NCI-H1436 (cell line): ENCODE measurements around the gene GRIK2.
"Not testable (repeated sequence)": the region's sequence is repeated elsewhere in the genome, so short reads cannot be mapped to it uniquely, and the experiment has no call there.

Experiments
- DNase-seq: peaks from one replicate; lab custom pipeline; 2025; lab: John Stamatoyannopoulos, UW

The GRIK2 gene

DNA sequence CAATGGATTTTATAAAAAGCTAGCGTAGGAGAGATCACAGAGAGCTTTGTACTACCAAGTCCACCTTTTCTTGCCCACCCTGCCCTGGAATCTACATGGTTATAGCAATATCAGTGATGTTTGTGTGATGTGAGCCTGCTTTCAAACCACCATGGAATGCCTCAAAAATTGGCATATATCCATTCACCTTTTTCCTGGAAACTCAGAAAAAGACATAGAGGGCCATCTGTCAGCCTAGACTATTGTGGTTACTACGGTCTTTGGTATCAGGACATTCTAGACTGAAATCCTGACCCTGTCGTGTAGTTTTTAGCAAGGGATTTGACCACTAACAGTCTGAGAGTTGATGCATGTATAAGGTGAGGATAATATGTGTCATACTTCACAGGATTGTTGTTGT is 239.6 kb downstream of the GRIK2 start:
- DNase-seq = no peak

DNA sequence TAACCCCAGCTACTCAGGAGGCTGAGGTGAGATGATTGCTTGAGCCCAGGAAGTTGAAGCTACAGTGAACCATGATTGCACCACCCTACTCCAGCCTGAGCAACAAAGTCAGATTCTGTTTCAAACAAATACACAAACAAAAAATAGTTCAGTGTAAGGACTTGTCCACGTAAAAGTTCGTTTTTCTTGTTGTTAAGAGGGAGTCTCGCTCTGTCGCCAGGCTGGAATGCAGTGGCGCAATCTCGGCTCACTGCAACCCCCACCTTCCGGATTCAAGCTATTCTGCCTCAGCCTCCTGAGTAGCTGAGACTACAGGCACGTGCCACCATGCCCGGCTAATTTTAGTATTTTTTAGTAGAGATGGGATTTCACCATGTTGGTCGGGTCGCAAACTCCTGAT is 245.4 kb downstream of the GRIK2 start:
- not testable (repeated sequence) for DNase-seq

DNA sequence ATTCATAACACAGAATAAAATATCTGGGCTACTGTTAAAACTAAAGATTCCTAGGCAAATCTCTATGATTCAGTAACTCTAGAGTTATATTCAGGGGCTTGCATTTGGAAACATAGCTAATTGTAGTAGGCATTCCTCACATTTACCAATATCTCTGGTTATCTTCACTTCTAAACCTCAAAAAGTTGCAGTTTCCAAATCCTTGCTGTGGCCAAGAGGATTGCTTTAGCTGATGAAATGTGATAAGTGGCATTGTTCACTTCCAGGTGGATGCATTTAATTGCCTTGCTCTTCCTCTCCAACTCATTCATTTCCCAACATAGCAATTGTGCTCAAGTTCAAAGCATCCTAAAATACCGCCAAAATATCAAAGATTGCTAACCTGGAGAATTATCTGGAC is 246.6 kb downstream of the GRIK2 start:
- no peak for DNase-seq

DNA sequence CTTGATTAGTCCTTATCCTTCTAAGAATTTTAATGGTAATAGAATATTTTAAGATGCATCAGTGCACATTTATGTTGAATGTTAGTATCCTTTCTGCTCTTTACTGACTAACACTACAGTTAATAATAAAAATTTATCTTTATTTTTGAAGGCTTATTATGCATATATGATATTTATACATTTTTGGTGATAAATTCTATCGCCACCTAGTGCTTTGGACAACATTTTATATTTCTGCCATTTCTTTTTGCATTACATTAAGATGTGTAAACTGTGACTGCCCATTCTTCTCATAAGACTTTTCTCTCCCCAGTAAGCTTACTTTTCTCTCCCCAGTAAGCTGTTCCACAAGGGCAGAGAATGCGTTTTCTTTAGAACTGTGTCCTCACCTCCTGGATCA is 252.3 kb downstream of the GRIK2 start:
- no peak for DNase-seq

DNA sequence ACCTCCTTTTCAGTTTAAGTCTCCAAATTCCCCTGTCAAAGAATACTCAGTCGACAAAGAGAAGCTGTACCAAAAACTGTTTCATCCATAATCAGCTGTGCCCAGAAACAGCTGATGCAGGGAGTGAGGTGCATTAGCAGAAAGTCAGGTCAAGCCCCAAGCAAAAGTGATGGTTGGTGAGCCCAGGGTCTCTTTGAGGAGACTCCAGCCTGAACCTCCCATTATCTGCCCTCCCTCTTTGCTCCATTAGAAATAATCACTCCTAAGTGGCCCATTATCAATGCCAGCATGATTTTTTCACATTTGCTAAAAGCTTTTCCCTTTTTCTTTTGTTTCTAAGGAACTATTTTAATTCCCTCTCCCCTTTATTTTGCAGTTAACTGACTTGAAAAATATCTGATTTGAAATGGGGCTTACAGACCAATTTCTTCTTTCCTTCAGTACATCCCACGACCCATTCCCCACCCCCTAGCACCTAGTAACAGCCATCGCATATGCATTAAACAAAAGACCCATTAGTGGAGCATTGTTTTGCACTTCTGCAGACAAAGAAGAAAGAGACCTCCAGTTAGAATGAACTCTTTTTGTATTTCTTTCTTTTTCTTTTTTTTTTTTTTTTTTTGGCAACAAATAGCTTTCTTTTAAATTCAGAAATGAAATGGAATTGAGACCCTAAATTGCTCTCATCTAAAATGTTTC is 257.0 kb downstream of the GRIK2 start:
- no peak for DNase-seq

DNA sequence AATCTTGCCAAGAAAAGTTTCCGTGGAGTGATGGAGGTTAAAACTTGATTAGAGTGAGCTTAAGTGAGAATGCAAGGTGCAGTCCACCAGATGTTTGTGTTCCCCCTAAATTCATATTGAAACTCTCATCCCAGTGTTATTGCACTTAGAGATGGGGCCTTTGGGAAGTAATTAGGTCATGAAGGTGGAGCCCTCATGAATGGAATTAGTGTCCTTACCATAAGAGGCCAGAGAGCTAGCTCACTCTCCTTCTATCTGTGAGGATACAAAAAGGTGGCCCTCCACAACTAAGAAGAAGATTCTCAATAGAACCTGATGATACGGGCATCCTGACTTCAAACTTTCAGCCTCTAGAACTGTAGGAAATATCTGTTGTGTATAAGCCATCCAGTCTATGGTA is 258.6 kb downstream of the GRIK2 start:
- no peak for DNase-seq

DNA sequence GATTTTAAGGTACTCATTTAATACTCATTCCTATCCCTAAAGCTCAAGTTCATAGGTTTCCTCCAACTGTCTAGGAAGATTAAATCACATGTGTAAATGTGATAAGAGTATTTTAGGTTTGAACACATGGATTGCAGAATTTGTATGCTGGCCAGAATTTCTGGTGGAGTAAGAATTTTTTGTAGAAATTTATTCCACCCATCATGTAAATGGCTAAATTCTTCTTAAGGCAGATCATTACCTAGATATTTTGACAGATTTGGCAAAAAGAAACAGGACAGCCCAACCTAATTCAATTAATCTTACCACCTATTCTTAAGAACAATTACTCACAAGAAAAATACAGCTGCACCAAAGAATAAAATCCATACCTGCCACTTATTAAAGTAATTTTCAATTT is 261.6 kb downstream of the GRIK2 start:
- no peak for DNase-seq

DNA sequence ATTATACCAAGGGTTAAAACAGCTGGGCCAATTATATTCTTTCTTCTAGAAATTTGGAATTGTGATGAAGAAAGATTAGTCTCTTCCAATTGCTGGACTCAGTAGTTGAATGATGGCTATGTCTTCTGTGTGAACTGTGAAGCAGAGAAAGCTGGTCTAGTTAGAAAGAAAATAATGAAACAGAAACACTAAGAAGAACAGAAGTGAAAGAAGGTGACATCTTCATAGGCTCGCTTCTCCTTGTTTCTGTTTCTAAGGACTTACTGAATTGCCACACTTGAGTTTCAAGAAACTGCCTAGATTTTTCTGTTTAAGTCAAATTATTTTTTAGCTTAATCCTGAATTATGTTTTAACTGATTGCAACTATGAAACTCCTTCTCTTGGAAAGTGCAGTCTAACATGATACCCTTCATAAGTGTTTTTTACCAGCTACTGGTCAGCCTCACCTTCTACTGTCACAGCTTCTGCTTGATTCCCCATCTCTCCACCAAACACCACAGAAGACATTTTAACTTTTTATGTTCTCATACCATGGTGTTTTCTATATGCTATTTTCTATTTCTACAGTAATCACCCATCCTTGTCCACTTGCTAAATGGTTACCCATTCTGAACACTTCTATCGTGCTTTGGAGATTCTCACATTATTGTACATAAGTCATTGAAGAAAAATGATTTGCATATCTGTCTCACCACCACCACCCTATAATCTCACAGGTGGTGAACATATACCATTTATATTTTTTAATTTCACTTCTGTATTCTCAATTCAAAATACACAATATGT is 268.8 kb downstream of the GRIK2 start:
- no peak for DNase-seq

DNA sequence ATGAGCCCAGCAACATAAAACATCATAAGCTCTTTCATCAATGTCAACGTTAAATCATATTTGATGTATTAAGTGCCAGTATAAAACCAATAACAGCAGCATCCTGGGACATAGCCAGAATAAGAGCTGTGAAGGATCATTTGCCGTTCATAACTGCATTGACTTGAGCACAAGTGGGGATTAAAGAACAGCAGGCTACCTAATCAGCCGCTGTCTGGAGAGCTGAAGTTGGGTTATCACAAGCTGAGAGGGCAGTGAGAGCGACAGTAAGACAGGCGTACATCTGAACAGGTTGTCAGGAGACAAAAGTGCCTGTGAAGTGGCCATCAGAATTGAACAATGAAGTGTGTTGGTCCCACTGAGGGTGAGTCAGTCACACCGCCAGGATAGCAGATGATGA is 269.6 kb downstream of the GRIK2 start:
- DNase-seq = no peak

DNA sequence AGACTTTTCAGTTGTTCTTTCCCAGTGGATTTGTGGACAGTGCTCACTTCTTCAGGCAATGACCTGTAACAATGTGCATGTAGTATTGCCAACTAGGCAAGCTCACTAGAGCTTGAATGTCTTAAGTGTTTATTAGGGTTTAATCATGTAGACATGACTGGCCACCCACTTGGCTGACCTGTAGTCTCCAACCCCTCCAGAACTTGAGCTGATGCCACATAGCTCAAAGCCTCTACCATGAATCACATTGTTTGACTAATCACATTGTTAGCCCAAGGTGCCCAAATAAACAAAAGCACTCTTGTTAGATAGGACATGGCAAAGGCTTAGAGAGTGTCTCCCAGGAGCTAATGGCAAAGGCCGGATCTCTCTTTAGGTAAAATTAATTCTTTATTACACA is 272.7 kb downstream of the GRIK2 start:
- no peak for DNase-seq

DNA sequence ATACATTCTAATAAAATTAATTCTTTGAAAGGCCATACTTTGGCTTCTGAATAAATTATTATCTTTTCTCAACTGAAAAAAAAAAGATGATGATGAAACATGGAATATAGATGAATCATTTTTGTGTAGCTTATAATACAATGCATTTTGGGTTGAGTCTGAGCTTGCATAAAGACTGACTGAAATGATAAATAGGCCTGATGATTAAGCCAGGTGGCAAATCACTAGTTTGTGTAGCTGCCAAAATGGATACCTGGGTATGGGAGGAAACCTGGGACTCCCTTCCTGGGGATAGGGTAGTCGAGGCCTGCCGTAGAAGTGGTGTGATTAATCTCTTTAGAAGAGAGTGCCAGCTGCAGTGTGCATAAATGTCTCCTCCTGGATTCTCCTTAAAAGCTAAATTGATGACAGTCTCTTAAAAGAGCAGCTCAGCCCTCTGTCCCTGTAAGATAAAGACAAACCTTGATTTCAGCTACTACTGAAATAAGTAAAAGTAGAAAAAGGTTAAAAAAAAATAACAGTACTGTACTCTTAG is 275.1 kb downstream of the GRIK2 start:
- no peak for DNase-seq

DNA sequence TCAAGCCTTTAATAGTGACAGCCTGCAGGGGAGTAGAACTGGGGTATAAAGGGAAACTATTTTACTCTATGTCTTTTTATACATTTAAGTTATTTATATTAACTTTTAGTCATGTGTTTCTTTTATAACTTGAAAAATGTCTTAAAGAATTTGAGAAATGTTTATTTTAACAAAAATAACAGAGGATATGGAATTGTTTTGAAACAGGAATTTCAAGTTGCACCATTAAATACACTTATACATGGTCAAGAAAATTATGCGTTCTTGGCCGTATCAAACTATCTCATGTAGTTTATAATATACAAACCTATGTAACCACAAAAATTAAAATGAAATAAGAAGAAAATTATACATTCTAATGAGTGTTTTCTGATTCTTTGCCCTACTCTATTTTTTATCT is 282.7 kb downstream of the GRIK2 start:
- no peak for DNase-seq

DNA sequence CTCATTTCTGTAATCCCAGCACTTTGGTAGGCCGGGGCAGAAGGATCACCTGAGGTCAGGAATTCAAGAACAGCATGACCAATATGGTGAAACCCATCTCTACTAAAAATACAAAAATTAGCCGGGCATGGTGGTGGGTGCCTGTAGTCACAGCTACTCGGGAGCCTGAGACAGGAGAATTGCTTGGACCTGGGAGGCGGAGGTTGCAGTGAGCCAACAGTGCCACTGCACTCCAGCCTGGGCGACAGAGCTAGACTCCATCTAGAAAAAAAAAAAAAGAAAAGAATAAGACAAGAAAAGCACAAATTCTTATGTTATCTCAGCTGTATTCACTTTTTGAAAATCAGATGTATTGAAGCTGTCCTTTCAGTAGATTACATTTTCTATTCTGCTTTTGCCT is 289.4 kb downstream of the GRIK2 start:
- DNase-seq = no peak

DNA sequence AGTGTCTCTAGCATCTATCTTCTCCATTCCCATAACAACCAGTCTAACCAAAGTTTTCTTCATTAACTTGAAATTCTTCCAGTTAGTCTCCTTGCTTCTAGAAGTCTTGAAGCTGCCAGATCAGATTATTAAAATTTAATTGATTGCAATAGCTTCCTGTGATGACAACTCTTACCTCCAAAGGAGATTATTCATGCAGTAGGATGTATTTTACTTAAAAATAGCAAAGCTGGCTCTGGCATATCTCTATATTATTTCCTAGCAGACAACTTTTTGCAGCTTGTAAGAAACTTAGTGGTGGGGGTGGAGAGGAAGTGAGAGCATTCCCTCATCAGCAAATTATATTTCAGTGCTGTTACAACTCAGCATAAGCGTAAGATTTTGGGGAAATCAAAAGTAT is 290.4 kb downstream of the GRIK2 start:
- no peak for DNase-seq

DNA sequence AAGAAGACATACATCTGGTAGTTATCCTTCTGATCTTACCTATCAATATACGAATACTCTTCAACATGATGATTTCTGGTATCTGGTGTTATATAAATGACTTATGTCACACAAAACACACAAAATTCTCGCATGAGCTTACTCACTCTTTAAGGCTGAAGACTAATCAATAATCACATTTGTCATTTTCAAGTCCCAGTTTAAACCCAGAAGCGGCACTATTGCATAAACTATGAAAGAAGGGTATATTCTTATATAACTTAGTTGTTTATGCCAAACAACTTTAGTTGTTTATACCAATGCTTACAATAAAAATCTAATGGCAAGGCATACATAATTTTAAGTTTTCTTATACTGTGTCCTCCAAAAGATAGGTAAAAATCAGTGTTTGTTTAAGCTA is 293.1 kb downstream of the GRIK2 start:
- no peak for DNase-seq

DNA sequence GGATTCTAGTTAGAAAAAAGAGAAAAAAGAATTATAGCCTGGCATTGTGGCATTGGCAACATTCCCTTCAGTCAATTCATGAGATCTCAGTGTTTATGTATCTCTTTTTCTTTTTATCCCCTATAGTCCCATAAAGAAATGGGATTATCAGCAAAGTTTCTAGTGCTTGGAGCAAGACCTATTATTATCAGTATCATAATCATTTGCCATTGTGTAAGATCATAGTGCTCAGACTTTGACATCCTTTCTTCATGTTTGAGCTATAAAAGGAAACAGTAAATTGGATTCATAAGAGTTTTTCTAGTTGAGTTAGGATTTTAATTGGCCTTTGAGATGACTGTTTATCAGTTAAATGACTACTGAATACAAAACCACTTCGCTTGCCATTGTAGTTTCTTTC is 295.6 kb downstream of the GRIK2 start:
- DNase-seq = no peak

DNA sequence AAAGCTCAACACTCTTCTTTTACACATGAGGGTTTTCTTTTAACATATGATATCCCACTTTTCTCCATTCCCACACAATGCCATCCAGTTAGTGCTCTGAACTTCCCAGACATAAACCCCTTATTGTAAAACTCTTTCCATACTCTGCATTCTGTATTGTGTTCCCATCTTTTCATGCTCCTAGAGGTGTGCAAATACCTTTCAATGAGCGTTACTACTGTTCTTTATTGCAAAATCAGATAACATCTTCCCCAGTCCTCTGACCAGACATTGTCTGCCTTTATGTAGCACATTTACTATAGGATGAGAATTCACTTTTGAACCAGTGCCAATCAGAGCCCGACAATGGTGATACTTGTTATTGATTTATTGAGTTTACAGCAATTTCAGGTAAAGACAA is 296.2 kb downstream of the GRIK2 start:
- no peak for DNase-seq

DNA sequence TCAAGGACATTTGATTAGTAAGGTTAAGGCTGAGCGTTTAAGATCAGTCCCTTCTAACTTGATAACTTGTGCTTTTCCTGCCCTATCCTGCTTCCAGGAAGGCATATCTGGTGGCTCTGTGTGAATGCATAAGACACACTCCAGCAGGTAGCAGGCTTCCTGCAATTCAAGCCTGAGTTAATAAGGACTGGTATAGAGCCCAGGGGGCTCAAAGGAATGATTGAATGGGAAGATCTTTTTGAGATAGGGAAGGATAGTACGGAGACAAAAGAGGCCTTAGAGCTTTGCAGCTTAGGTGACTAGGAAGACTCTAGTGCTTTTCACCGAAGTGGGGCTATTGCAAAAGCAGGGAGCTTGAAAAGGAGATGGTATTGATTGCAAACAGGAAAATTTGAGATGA is 307.1 kb downstream of the GRIK2 start:
- no peak for DNase-seq

DNA sequence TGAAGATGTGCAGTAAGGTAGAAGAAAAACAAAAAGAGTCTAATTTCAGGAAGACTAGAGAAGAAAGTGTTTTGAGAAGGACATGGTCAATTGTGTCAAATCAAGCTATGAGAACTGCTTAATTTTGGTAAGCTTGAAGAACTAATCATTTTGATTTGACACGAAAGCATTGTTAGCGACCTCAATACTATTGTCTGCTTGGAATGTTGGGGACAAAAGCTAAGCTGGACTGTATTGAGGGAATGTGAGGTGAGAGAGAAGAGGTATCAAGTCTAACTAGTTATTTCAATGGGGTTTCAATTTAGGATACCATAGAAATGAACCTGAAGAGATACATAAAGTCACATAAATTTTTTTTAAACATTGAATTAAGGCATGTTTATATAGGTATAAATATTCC is 309.8 kb downstream of the GRIK2 start:
- DNase-seq = no peak

DNA sequence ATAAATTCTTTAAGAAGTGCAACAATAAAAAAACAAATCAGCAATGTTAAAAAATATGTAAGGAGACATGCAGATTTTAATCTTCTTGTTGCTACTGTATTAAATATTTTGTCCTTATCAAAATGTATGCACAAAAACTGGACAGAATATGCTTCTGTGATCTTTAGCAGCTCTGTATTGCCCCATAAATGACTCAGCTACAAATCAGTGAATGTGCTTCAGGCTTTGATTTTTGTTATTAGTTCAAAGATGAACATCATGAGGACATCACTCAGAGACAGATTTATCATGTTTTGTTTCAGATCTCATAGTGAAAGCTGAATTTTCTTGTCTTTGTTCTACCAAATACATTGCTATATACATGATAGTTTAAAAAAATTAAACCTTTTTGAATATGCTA is 312.4 kb downstream of the GRIK2 start:
- no peak for DNase-seq

DNA sequence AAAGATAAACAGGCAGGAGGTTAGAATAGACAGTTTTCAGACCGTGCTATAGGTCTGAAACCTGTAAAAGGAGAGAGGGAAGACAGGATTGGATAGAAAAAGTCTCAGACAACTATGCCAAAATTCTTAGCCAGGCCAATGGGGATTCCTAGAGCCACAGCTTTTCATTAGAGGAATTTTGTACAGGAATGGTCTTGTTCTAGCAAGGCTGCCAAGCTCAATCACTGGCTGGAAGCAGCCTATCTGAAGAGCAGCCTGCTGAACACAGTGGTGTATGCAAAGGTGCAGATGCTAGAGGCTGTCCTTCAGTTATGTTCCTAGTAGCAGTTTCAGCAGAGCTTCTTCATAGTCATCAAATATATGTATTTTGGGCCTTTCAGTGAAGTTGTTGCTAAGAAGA is 313.1 kb downstream of the GRIK2 start:
- DNase-seq = no peak

DNA sequence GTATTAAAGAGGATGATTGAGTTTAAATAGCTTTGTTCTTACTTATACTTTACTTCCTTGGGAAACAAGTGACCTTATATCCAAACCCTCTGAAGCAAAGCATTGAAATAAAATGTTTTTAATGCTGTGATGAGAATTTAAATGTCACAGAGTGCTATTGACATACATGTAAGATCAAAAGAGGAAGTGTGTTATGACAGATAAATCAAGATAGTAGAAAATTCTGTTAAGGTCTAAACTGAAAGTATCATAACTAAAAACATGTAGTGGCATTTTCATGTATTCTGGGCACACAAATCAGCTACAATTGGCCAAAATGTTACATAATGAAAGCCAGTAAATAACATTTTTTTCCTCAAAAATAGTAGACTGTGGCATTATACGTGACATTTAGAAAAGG is 318.0 kb downstream of the GRIK2 start:
- DNase-seq = no peak

DNA sequence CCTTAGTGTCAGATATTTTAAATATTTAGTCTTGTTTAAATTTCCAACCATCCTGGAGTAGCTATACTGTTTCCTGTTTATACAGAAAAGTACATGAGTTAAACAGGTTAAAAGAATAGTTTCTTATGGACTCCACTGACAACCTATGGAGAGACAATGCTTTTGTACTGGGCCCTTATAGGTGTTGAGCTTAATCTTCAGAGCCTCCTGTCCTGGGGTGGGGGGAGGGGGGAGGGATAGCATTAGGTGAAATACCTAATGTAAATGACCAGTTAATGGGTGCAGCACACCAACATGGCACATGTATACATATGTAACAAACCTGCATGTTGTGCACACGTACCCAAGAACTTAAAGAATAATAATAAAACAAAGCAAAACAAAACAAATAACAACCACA is 322.9 kb downstream of the GRIK2 start:
- no peak for DNase-seq

DNA sequence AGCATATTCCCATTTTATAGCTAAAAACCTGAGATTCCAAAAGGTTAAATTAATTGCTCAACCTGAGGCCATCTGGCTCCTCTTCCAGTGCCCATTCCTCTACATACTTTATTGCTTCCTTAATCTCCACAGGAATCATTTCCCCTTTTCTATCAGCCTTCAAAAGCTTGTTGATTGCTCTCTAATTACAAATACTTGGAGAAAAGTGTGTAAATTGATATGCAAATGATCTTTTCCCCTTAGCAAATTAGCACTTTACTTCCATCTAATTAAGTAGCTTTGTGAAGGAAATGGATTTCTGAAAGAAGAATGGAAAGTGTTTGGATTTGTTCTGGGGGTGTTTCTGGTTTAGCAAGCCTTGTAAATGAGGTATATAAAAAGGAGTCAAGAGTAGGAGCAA is 323.3 kb downstream of the GRIK2 start:
- no peak for DNase-seq
